ENCODE results near the gene MYBBP1A.

DNA sequence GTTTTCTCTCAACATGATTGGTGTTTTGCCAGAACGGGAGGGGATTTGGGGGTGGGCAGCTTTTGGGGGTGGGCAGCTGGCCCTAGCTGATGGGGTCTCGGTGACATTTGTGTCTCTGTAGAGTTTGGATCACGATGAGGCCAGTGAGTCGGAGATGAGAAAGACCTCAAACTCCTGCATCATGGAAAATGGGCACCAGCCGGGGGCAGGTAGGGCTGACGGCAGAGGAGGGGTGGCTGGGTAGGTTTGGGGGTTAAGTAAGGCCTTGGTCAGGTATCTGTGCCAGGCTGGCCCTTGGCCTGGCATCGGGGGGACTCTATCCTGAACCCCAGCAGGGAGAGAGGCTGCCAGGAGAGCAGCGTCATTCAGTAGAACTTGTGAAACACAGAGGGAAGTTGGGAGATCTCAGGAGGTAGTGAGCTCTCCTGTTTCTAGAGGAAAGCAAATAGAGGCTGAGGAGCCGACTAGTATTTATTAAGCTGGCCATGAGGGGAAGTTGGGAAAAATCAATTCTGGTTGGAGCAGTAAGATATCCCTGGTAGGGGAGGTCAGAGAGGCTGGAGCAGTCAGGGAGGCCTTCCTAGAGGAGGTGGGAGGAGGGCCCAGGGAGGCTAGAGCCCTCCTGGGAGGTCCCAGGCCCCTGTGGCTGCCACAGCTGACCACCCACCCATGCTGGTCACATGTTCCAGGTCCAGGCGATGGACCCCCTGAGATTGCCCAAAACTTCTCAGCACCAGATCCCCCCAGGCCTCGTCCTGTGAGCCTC, 37.2 kb upstream of the MYBBP1A start:
- no peak for TF ChIP-seq EZH2 (IDR thresholded peaks at IDR 0.05; ENCODE audit: borderline replicate concordance)
- TF ChIP-seq, protein P1, sequence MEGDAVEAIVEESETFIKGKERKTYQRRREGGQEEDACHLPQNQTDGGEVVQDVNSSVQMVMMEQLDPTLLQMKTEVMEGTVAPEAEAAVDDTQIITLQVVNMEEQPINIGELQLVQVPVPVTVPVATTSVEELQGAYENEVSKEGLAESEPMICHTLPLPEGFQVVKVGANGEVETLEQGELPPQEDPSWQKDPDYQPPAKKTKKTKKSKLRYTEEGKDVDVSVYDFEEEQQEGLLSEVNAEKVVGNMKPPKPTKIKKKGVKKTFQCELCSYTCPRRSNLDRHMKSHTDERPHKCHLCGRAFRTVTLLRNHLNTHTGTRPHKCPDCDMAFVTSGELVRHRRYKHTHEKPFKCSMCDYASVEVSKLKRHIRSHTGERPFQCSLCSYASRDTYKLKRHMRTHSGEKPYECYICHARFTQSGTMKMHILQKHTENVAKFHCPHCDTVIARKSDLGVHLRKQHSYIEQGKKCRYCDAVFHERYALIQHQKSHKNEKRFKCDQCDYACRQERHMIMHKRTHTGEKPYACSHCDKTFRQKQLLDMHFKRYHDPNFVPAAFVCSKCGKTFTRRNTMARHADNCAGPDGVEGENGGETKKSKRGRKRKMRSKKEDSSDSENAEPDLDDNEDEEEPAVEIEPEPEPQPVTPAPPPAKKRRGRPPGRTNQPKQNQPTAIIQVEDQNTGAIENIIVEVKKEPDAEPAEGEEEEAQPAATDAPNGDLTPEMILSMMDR (IDR thresholded peaks at IDR 0.05; ENCODE audit: poor library complexity), result no peak

Data from hepatocyte (in vitro differentiated cells).